Adrenal gland (tissue), 12 donors: ENCODE results near the gene FAM124B. TPM values are rescaled to one million over a fixed set of nuclear protein-coding genes. Genes with fewer than 3 reads are reported as not detected.

Experiments used
- DNase-seq, 7 donors: peaks; one replicate each; pipeline ENCODE4 v3.0.0-alpha.2; 2019 to 2020
- H3K27ac ChIP-seq, 5 donors: fragments of 200-600 bp; sonication (generic) in 4 of 5; 1 replicate in 3 of 5; 2 replicates in 2 of 5; pipeline versions ENCODE4 v1.5.1 to v1.8.0; 2016 to 2020; ENCODE audit warnings: mild to moderate bottlenecking in 1 of 5
- H3K27me3 ChIP-seq: fragments of 200-600 bp; 2 replicates; pipeline ENCODE4 v1.8.0; 2021
- H3K36me3 ChIP-seq, 2 donors: fragments of 200-600 bp; replicated peaks in 1 of 2; 1 replicate in 1 of 2; 2 replicates in 1 of 2; pipeline versions ENCODE4 v1.5.1 to v1.8.0; 2018 to 2022
- H3K4me1 ChIP-seq, 2 donors: fragments of 200-600 bp; replicated peaks in 1 of 2; 1 replicate in 1 of 2; 2 replicates in 1 of 2; pipeline versions ENCODE4 v1.5.1 to v1.8.0; 2018 to 2021
- H3K4me3 ChIP-seq, 4 donors: fragments of 200-600 bp; sonication (generic) in 3 of 4; one replicate each; pipeline ENCODE4 v1.5.1; 2016 to 2018
- H3K9me3 ChIP-seq, 3 donors: fragments of 200-600 bp; sonication (generic) in 1 of 3; replicated peaks in 1 of 3; 1 replicate in 2 of 3; 2 replicates in 1 of 3; pipeline versions ENCODE4 v1.5.1 to v1.8.0; 2016 to 2021
- POLR2A ChIP-seq, 2 donors: fragments of 450-650 bp; IDR thresholded peaks; one replicate each; pipeline ENCODE4 v1.6.1; 2017; ENCODE audit warnings: antibody characterized with exemption in 2 of 2, mild to moderate bottlenecking in 2 of 2, moderate library complexity in 1 of 2
- WGBS, 4 donors: extraction: QIAGEN DNeasy Blood & Tissue Kit in 2 of 4; methylation state at CpG; one replicate each; pipeline versions ENCODE4 v1.1.5 to v1.1.7; 2013 to 2017; 5-methylcytosine and 5-hydroxymethylcytosine counted together
- intact Hi-C, 2 donors: fragments of 100-400 bp; cut with DNase I; formaldehyde crosslinking; loops; one replicate each; pipeline versions ENCODE4 v1.14.1 to v1.15.0; 2022 to 2023
- polyA plus RNA-seq, 3 donors: library from polyadenylated mRNA; stranded (reverse); fragments of 200-250 nt in 2 of 3; fragments of 350-450 nt in 1 of 3; fragmentation: Illumina TruSeq in 1 of 3; extraction: RNeasy Lipid Tissue Mini Kit (QIAGEN cat#74804) in 1 of 3; gene quantifications; one replicate each; pipeline ENCODE4 v1.2.3, GENCODE V29; 2013 to 2014
- total RNA-seq, 9 donors: library from RNA; depleted of rRNA in 4 of 9; stranded (reverse); fragments of >200 nt in 4 of 9; fragments of 120-200 nt in 1 of 9; fragmentation: NEBNext Ultra II Directional in 1 of 9; extraction: Animal tissue kit (Norgen Biotek cat#: 25700) in 1 of 9; gene quantifications; one replicate each; pipeline versions ENCODE4 v1.1.0 to v1.2.4, GENCODE V29; 2013 to 2023
- TF ChIP-seq, protein P1 (sequence below), 6 experiments: fragments of 450-650 bp in 4 of 6; fragments of 200-600 bp in 2 of 6; sonication (generic) in 1 of 6; IDR thresholded peaks; 1 replicate in 5 of 6; 2 replicates in 1 of 6; pipeline versions ENCODE4 v1.5.1 to v1.8.0; 2016 to 2021; ENCODE audit warnings: antibody characterized with exemption in 6 of 6, mild to moderate bottlenecking in 2 of 6, moderate library complexity in 1 of 6
- donor health status: healthy with polysubstance abuse.
- donor health status: Bipolar disorder and iron deficiency.
- donor health status: DM: yes; HTN: yes; CAD: no.
- donor health status: DM: no; HTN: no; CAD: no.
- donor health status: DM: no; HTN: no; CAD: no.
- donor health status: DM: yes; HTN: yes; CAD: no.

Gene FAM124B
- total and polyA plus RNA-seq, 12 donors, result 0.16 to 1.1 (median 0.54) TPM; not detected in 2

DNA sequence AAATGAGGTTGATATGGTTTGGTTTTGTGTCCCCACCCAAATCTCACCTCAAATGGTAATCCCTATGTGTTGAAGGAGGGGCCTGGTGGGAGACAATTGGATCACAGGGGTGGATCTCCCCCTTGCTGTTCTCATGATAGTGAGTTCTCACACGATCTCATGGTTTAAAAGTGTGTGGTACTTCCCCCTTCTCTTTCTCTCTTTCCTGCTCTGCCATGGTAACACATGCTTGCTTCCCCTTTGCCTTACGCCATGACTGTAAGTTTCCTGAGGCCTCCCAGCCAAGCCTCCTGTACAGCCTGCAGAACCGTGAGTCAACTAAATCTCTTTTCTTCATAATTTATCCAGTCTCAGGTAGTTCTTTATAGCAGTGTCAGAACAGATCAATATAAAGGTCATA, 24.7 kb upstream of the FAM124B start:
- Histone ChIP-seq H3K27me3 (no peaks in the 10 kb centered on the region), H3K36me3 (no peaks in the 10 kb centered on the region), H3K9me3 (no peaks in the 10 kb centered on the region), H3K4me1 (no peaks in the 10 kb centered on the region), H3K4me3 (no peak overlapping the region), H3K27ac (no peak overlapping the region)
- intact Hi-C loops, result no loop called here
- DNase-seq, result no peak
- 60 to 69% (median 61%) methylated on average over 3 of the region's 3 CpGs for WGBS, 4 donors
- TF ChIP-seq, protein P1, sequence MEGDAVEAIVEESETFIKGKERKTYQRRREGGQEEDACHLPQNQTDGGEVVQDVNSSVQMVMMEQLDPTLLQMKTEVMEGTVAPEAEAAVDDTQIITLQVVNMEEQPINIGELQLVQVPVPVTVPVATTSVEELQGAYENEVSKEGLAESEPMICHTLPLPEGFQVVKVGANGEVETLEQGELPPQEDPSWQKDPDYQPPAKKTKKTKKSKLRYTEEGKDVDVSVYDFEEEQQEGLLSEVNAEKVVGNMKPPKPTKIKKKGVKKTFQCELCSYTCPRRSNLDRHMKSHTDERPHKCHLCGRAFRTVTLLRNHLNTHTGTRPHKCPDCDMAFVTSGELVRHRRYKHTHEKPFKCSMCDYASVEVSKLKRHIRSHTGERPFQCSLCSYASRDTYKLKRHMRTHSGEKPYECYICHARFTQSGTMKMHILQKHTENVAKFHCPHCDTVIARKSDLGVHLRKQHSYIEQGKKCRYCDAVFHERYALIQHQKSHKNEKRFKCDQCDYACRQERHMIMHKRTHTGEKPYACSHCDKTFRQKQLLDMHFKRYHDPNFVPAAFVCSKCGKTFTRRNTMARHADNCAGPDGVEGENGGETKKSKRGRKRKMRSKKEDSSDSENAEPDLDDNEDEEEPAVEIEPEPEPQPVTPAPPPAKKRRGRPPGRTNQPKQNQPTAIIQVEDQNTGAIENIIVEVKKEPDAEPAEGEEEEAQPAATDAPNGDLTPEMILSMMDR (IDR thresholded peaks at IDR 0.05), result no peak
- no peak for TF ChIP-seq POLR2A (IDR thresholded peaks at IDR 0.05)

DNA sequence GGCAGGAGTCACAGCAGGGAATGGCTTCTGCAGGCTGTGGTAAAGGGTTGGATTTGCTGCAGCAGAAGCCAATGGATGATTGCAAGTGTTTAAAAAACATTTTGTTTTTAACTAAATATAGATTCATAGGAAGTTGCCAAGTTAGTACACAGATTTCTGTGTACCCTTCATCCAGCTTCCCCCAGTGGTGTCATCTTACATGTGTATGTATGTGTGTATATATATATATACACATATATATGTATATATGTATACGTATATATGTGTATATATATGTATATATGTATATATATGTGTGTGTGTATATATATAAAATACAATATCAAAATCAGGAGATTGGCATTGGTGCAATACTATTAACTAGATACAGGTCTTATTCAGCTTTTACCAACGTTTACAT, 19.2 kb upstream of the FAM124B start:
- intact Hi-C loops, result no loop called here
- 58 to 83% (median 77%) methylated on average over 2 of the region's 2 CpGs for WGBS, 4 donors

DNA sequence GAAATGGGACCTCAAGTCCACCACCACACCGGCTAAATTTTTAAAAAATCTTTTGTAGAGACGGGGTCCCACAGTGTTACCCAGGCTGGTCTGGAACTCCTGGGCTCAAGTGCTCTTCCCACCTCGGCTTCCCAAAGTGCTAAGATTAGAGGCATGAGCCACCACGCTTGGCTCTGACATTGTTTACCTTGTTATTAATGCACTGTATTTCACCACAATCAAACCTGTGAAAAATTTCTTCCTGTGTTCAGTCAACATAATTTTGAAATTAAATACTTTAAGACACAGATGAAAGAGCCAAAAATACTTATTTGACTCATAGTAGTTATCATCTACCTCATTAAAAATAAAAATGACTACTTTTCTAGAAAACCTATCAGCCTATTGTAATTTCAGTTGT, 16.0 kb upstream of the FAM124B start:
- TF ChIP-seq, protein P1 (IDR thresholded peaks at IDR 0.05), result no peak
- no peak for TF ChIP-seq POLR2A (IDR thresholded peaks at IDR 0.05)
- DNase-seq, result no peak
- Histone ChIP-seq H3K4me1 (no peaks in the 10 kb centered on the region), H3K4me3 (no peak overlapping the region), H3K36me3 (no peaks in the 10 kb centered on the region), H3K27me3 (no peaks in the 10 kb centered on the region), H3K9me3 (no peaks in the 10 kb centered on the region), H3K27ac (no peak overlapping the region)
- intact Hi-C loops, result no loop called here
- WGBS, 4 donors, result 83 to 94% (median 86%) methylated on average over 4 of the region's 4 CpGs

More for the DNA sequence above, 19.2 kb upstream of the FAM124B start:
- no peaks in the 10 kb centered on the region for H3K27me3 ChIP-seq
- no peak overlapping the region for H3K27ac ChIP-seq
- no peaks in the 10 kb centered on the region for H3K36me3 ChIP-seq
- no peak for TF ChIP-seq POLR2A (IDR thresholded peaks at IDR 0.05)
- TF ChIP-seq, protein P1 (IDR thresholded peaks at IDR 0.05), result no peak
- H3K4me3 ChIP-seq, result no peak overlapping the region
- H3K9me3 ChIP-seq, result no peaks in the 10 kb centered on the region
- H3K4me1 ChIP-seq, result no peaks in the 10 kb centered on the region
- DNase-seq, result no peak

DNA sequence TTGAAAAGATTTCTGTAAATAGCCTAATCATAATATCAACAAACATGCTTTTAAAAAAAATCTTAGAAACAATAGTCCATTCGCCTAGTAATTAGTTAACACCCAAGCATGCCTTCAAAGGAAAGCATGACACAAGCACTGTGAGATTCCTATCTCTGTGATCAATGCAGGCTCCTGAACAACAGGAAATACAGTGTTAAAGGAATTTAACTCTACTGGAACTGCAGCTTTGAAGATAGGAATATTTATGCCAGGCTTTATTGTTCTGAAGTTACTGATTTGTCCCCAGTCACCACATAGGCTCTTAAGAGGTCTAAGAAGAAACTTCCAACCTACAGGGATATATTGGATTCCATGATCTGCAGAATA, 15.4 kb upstream of the FAM124B start:
- H3K9me3 ChIP-seq, result no peaks in the 10 kb centered on the region
- TF ChIP-seq, protein P1 (IDR thresholded peaks at IDR 0.05), result no peak
- no peak for TF ChIP-seq POLR2A (IDR thresholded peaks at IDR 0.05)
- H3K27ac ChIP-seq, result no peak overlapping the region
- no peak overlapping the region for H3K4me3 ChIP-seq
- intact Hi-C loops, result no loop called here
- DNase-seq, result no peak
- WGBS, 4 donors, result 52 to 69% (median 62%) methylated on average over 1 of the region's 1 CpG
- H3K36me3 ChIP-seq, result no peaks in the 10 kb centered on the region
- no peaks in the 10 kb centered on the region for H3K4me1 ChIP-seq
- no peaks in the 10 kb centered on the region for H3K27me3 ChIP-seq
